IMR-90 (cell line): ENCODE data around the gene GZMB. TPM values are rescaled to one million over a fixed set of nuclear protein-coding genes. Genes with fewer than 3 reads are reported as not detected.

Source experiments
- ATAC-seq: fragments of 200-7000 bp; cut with Tn5 transposase; 2 replicates; pipeline ENCODE4 v1.9.1; 2020; ENCODE audit warnings: low read depth, mild to moderate bottlenecking, moderate library complexity
- BruUV-seq: library from RNA; stranded (reverse); fragments of 400-500 nt; replicated peaks from 2 replicates; lab custom pipeline; 2021; lab: Mats Ljungman, UMichigan
- CTCF ChIA-PET: fragments of 300-600 bp; formaldehyde crosslinking; extraction: SDS; loops from one replicate; lab custom pipeline; 2021; ENCODE audit warnings: antibody characterized with exemption; lab: Yijun Ruan, JAX
- POLR2A ChIA-PET: fragments of 300-600 bp; sonication (Branson Sonifier 250); formaldehyde crosslinking; loops from one replicate; lab custom pipeline; 2022; ENCODE audit warnings: antibody characterized with exemption; ENCODE audit not compliant: unreplicated experiment; lab: Charles Lee
- DNase-seq: peaks from one replicate; pipeline ENCODE4 v3.0.0; 2013
- H2AFZ ChIP-seq: replicated peaks from 2 replicates; pipeline ENCODE3; 2013; ENCODE audit warnings: low read length, mild to moderate bottlenecking; ENCODE audit not compliant: poor library complexity
- H2AK5ac ChIP-seq: 2 replicates; pipeline ENCODE4 v1.6.1; 2013; ENCODE audit warnings: low read depth, low read length, inconsistent platforms
- H2AK9ac ChIP-seq: replicated peaks from 2 replicates; pipeline ENCODE3; 2013; ENCODE audit warnings: mild to moderate bottlenecking, low read depth, low read length, moderate library complexity; ENCODE audit not compliant: poor library complexity
- H2BK120ac ChIP-seq: 2 replicates; pipeline ENCODE4 v1.6.1; 2013; ENCODE audit warnings: low read depth, low read length, inconsistent platforms
- H2BK15ac ChIP-seq: 3 replicates; pipeline ENCODE4 v1.6.1; 2013; ENCODE audit warnings: low read depth, low read length, inconsistent platforms
- H2BK20ac ChIP-seq: 2 replicates; pipeline ENCODE4 v1.6.1; 2013; ENCODE audit warnings: low read depth, mild to moderate bottlenecking, inconsistent platforms, low read length, moderate library complexity
- H2BK5ac ChIP-seq: 2 replicates; pipeline ENCODE4 v1.6.1; 2013; ENCODE audit warnings: mild to moderate bottlenecking, low read depth, low read length, inconsistent platforms; ENCODE audit not compliant: poor library complexity, severe bottlenecking
- H3K14ac ChIP-seq: replicated peaks from 2 replicates; pipeline ENCODE4 v1.6.1; 2013; ENCODE audit warnings: low read depth, low read length, inconsistent platforms
- H3K18ac ChIP-seq: 2 replicates; pipeline ENCODE4 v1.6.1; 2013; ENCODE audit warnings: low read depth, low read length, control low read depth
- H3K23ac ChIP-seq: 2 replicates; pipeline ENCODE4 v1.6.1; 2013; ENCODE audit warnings: low read depth, low read length, inconsistent platforms
- H3K27ac ChIP-seq: 2 replicates; pipeline ENCODE4 v1.5.1; 2013; ENCODE audit warnings: mild to moderate bottlenecking, control low read depth, low read length; ENCODE audit not compliant: insufficient read depth
- H3K27me3 ChIP-seq: 2 replicates; pipeline ENCODE4 v1.6.1; 2013; ENCODE audit warnings: low read length; ENCODE audit not compliant: control insufficient read depth, insufficient read depth
- H3K36me3 ChIP-seq: 2 replicates; pipeline ENCODE4 v1.6.1; 2013; ENCODE audit warnings: low read length, mixed read lengths; ENCODE audit not compliant: control insufficient read depth, insufficient read depth
- H3K4ac ChIP-seq: 2 replicates; pipeline ENCODE4 v1.6.1; 2013; ENCODE audit warnings: low read depth, low read length, inconsistent platforms
- H3K4me1 ChIP-seq: 2 replicates; pipeline ENCODE4 v1.6.1; 2013; ENCODE audit warnings: low read length, mixed read lengths; ENCODE audit not compliant: control insufficient read depth, insufficient read depth
- H3K4me2 ChIP-seq: 2 replicates; pipeline ENCODE4 v1.6.1; 2013; ENCODE audit warnings: low read depth, mild to moderate bottlenecking, control low read depth, low read length, moderate library complexity
- H3K4me3 ChIP-seq: 2 replicates; pipeline ENCODE4 v1.5.1; 2013; ENCODE audit warnings: low read depth, mild to moderate bottlenecking, control low read depth, low read length, moderate library complexity; ENCODE audit not compliant: insufficient read depth
- H3K56ac ChIP-seq: 2 replicates; pipeline ENCODE4 v1.6.1; 2013; ENCODE audit warnings: low read length, inconsistent platforms; ENCODE audit not compliant: insufficient read depth; ENCODE audit errors: extremely low read depth
- H3K79me1 ChIP-seq, 2 experiments: 2 replicates each; pipeline ENCODE4 v1.6.1; 2013; ENCODE audit warnings: low read length in 2 of 2, inconsistent platforms in 1 of 2, low read depth in 1 of 2
- H3K9ac ChIP-seq: 2 replicates; pipeline ENCODE4 v1.6.1; 2013; ENCODE audit warnings: low read depth, low read length, control low read depth
- H3K9me1 ChIP-seq: 2 replicates; pipeline ENCODE4 v1.6.1; 2013; ENCODE audit warnings: low read length, inconsistent platforms; ENCODE audit not compliant: insufficient read depth
- H3K9me3 ChIP-seq: 2 replicates; pipeline ENCODE4 v1.6.1; 2013; ENCODE audit warnings: low read length; ENCODE audit not compliant: control insufficient read depth, insufficient read depth
- H4K20me1 ChIP-seq: 2 replicates; pipeline ENCODE4 v1.6.1; 2013; ENCODE audit warnings: low read length, inconsistent platforms; ENCODE audit not compliant: insufficient read depth
- H4K5ac ChIP-seq: 2 replicates; pipeline ENCODE4 v1.6.1; 2013; ENCODE audit warnings: mild to moderate bottlenecking, low read depth, low read length, control low read depth
- H4K8ac ChIP-seq, 2 experiments: 2 replicates each; pipeline ENCODE4 v1.6.1; 2013; ENCODE audit warnings: low read depth in 2 of 2, low read length in 2 of 2, control low read depth in 1 of 2, inconsistent platforms in 1 of 2
- H4K91ac ChIP-seq: 2 replicates; pipeline ENCODE4 v1.6.1; 2013; ENCODE audit warnings: low read depth, low read length, inconsistent platforms; ENCODE audit not compliant: insufficient read depth
- BHLHE40 ChIP-seq: fragments of 150-350 bp; IDR thresholded peaks from 2 replicates; pipeline ENCODE4 v1.6.1; 2016; ENCODE audit warnings: mild to moderate bottlenecking, low read depth, low read length
- CEBPB ChIP-seq: IDR thresholded peaks from 2 replicates; pipeline ENCODE4 v1.6.1; 2012; ENCODE audit warnings: low read depth, low read length, improper control_type of control experiment
- CHD1 ChIP-seq: IDR thresholded peaks from 2 replicates; pipeline ENCODE4 v1.6.1; 2012; ENCODE audit warnings: low read depth, low read length, improper control_type of control experiment
- CTCF ChIP-seq: conservative IDR thresholded peaks from 2 replicates; pipeline ENCODE4 v1.5.1; 2012; ENCODE audit warnings: mild to moderate bottlenecking, low read depth, low read length, improper control_type of control experiment
- ELK1 ChIP-seq: fragments of 150-350 bp; IDR thresholded peaks from 2 replicates; pipeline ENCODE4 v1.6.1; 2016; ENCODE audit warnings: low read depth, mild to moderate bottlenecking, low read length, moderate library complexity, borderline replicate concordance
- FOS ChIP-seq: fragments of 150-350 bp; IDR thresholded peaks from 2 replicates; pipeline ENCODE4 v1.6.1; 2016; ENCODE audit warnings: low read depth, low read length
- MAFK ChIP-seq: IDR thresholded peaks from 2 replicates; pipeline ENCODE4 v1.6.1; 2012; ENCODE audit warnings: low read depth, low read length, improper control_type of control experiment
- MAZ ChIP-seq: IDR thresholded peaks from 2 replicates; pipeline ENCODE4 v1.6.1; 2012; ENCODE audit warnings: low read depth, mild to moderate bottlenecking, low read length, improper control_type of control experiment, moderate library complexity, borderline replicate concordance
- MXI1 ChIP-seq: IDR thresholded peaks from 2 replicates; pipeline ENCODE4 v1.6.1; 2012; ENCODE audit warnings: low read depth, mild to moderate bottlenecking, low read length, moderate library complexity, borderline replicate concordance
- NFE2L2 ChIP-seq: fragments of 150-350 bp; IDR thresholded peaks from 2 replicates; pipeline ENCODE4 v1.6.1; 2016; ENCODE audit warnings: low read depth, mild to moderate bottlenecking, low read length
- POLR2A ChIP-seq: IDR thresholded peaks from 2 replicates; pipeline ENCODE4 v1.6.1; 2012; ENCODE audit warnings: mild to moderate bottlenecking, low read depth, low read length
- RAD21 ChIP-seq: IDR thresholded peaks from 2 replicates; pipeline ENCODE4 v1.6.1; 2012; ENCODE audit warnings: low read length, improper control_type of control experiment
- RCOR1 ChIP-seq: IDR thresholded peaks from 2 replicates; pipeline ENCODE4 v1.6.1; 2012; ENCODE audit warnings: mild to moderate bottlenecking, low read length, improper control_type of control experiment; ENCODE audit not compliant: insufficient replicate concordance
- RFX5 ChIP-seq: IDR thresholded peaks from 2 replicates; pipeline ENCODE4 v1.8.0; 2012; ENCODE audit warnings: low read depth, mild to moderate bottlenecking, low read length, moderate library complexity
- SMC3 ChIP-seq: fragments of 150-350 bp; IDR thresholded peaks from 2 replicates; pipeline ENCODE4 v1.6.1; 2016; ENCODE audit warnings: low read depth, mild to moderate bottlenecking, antibody characterized with exemption, low read length, moderate library complexity
- WGBS, 2 experiments: methylation state at CpG; one replicate each; pipeline versions ENCODE4 v1.1.5 to v1.1.7; 2013; ENCODE audit warnings: missing lambda C conversion rate in 2 of 2; ENCODE audit not compliant: insufficient read length in 1 of 2; ENCODE audit errors: extremely low coverage in 2 of 2; 5-methylcytosine and 5-hydroxymethylcytosine counted together
- dilution Hi-C: fragments of 300-500 bp; cut with HindIII; formaldehyde crosslinking; loops from one replicate; pipeline ENCODE4 v1.14.3; 2018; ENCODE audit warnings: low sequenced_read_pairs; ENCODE audit not compliant: unreplicated experiment
- in situ Hi-C: fragments of 300-500 bp; cut with MboI; formaldehyde crosslinking; loops from 3 replicates; pipeline ENCODE4 v1.14.3; 2019; ENCODE audit warnings: low sequenced_read_pairs, inconsistent platforms, mixed read lengths
- intact Hi-C: fragments of 100-400 bp; cut with micrococcal nuclease; formaldehyde crosslinking; loops from 2 replicates; pipeline ENCODE4 v1.10.0; 2022
- polyA plus RNA-seq, 3 experiments: library from polyadenylated mRNA; depleted of rRNA; stranded (reverse); fragments of >200 nt; gene quantifications; 2 replicates each; pipeline ENCODE4 v1.2.3, GENCODE V29; 2012; ENCODE audit warnings: low replicate concordance in 1 of 3
- total RNA-seq: library from RNA; depleted of rRNA; stranded (reverse); fragments of >200 nt; gene quantifications from 2 replicates; pipeline ENCODE4 v1.2.3, GENCODE V29; 2012
- TF ChIP-seq, protein P1 (sequence below): fragments of 150-350 bp; IDR thresholded peaks from 2 replicates; pipeline ENCODE4 v1.6.1; 2017; ENCODE audit warnings: mild to moderate bottlenecking, antibody characterized with exemption, low read length, low read depth

GZMB gene
- total and polyA plus RNA-seq, 2 of the 4 experiments (the other 2 are of a cell fraction) = not detected

DNA sequence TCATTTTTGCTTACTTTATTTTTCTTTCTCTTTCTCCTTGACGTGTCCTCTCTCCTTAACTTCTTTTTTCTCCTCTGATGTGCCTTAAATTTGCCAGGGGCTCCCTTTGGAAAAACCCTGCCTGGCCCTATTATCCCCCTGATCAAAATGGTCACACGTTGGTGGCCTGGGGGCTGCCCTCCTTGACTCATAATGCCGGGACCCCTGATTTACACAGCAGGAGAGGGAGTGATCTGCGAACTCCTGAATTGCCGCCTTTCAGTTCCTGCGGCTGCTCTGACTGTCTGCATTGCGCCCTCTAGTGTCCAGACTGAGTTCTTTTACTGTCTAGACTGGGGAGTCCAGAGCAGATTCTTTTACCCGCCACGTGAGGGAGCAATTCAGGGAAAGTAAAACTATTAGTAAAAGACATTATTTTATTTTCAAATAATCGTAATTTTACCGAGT, 44.8 kb upstream of the GZMB start:
- dilution Hi-C loops = no loop called here

More for the DNA sequence above, 44.8 kb upstream of the GZMB start:
- intact Hi-C loops = no loop called here
- WGBS, 2 experiments = 0% methylated on average over 1 of the region's 11 CpGs; no CpG with 5 or more reads in 1 of the 2 experiments
- no peak overlapping the region for H3K9ac ChIP-seq
- no peaks in the 10 kb centered on the region for H3K9me1 ChIP-seq
- H2BK120ac ChIP-seq = no peak overlapping the region
- H4K91ac ChIP-seq = no peak overlapping the region
- H3K79me1 ChIP-seq = no peaks in the 10 kb centered on the region
- H2AK5ac ChIP-seq = no peak overlapping the region
- no peak overlapping the region for H2AK9ac ChIP-seq
- peak; percentile 86 for DNase-seq
- no peak overlapping the region for H3K18ac ChIP-seq
- H3K4me3 ChIP-seq = no peak overlapping the region
- in situ Hi-C loops = no loop called here
- peak overlapping the region; percentile 86 for H2AFZ ChIP-seq
- no peak overlapping the region for H3K23ac ChIP-seq
- no peaks in the 10 kb centered on the region for H4K20me1 ChIP-seq
- TF ChIP-seq MAZ (0 out of 2 replicates have a peak, but pooled peaks have one; percentile 17), FOS (no peak), RFX5 (no peak), CHD1 (no peak), MXI1 (no peak), RCOR1 (no peak), CTCF (peak; percentile 100), CEBPB (no peak), NFE2L2 (no peak), SMC3 (peak; percentile 45; the same call in 1 of the 2 replicates), BHLHE40 (no peak), ELK1 (no peak), RAD21 (peak; percentile 40), POLR2A (no peak), MAFK (no peak)
- TF ChIP-seq, protein P1, sequence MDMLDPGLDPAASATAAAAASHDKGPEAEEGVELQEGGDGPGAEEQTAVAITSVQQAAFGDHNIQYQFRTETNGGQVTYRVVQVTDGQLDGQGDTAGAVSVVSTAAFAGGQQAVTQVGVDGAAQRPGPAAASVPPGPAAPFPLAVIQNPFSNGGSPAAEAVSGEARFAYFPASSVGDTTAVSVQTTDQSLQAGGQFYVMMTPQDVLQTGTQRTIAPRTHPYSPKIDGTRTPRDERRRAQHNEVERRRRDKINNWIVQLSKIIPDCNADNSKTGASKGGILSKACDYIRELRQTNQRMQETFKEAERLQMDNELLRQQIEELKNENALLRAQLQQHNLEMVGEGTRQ = peak; percentile 66; the same call in 1 of the 2 replicates
- peak; percentile 100 for ATAC-seq
- H3K27ac ChIP-seq = no peak overlapping the region
- H3K14ac ChIP-seq = no peak overlapping the region
- H2BK5ac ChIP-seq = no peak overlapping the region
- no peaks in the 10 kb centered on the region for H3K36me3 ChIP-seq
- ChIA-PET POLR2A (no interaction called here), CTCF (interaction anchor here (0.8 kb wide), 1 partner anchor 11 kb away, joined by 3 read pairs; no protein-coding TSS in a partner anchor)
- no peak overlapping the region for H4K8ac ChIP-seq
- no peak overlapping the region for H4K5ac ChIP-seq
- H2BK20ac ChIP-seq = no peak overlapping the region
- H3K4me2 ChIP-seq = peak overlapping the region; percentile 58; the same call in 1 of the 2 replicates
- H3K27me3 ChIP-seq = no peaks in the 10 kb centered on the region
- H2BK15ac ChIP-seq = no peak overlapping the region
- no peak overlapping the region for H3K56ac ChIP-seq
- H3K9me3 ChIP-seq = no peaks in the 10 kb centered on the region
- no peaks in the 10 kb centered on the region for H3K4me1 ChIP-seq
- no TSS peak for BruUV-seq
- no peak overlapping the region for H3K4ac ChIP-seq
